Suprapubic skin (tissue), 4 donors: ENCODE data around the gene RABEP1. TPM values are rescaled to one million over a fixed set of nuclear protein-coding genes. Genes with fewer than 3 reads are reported as not detected.

Source experiments
- DNase-seq, 2 donors: peaks; one replicate each; pipeline ENCODE4 v3.0.0-alpha.2; 2019; ENCODE audit warnings: low spot score in 2 of 2
- H3K27ac ChIP-seq: fragments of 200-600 bp; sonication (generic); one replicate; pipeline ENCODE4 v1.5.1; 2019
- H3K27me3 ChIP-seq: fragments of 200-600 bp; sonication (generic); one replicate; pipeline ENCODE4 v1.5.1; 2019
- H3K36me3 ChIP-seq: fragments of 200-600 bp; sonication (generic); one replicate; pipeline ENCODE4 v1.5.1; 2019
- H3K4me1 ChIP-seq: fragments of 200-600 bp; sonication (generic); one replicate; pipeline ENCODE4 v1.5.1; 2019
- H3K4me3 ChIP-seq: fragments of 200-600 bp; sonication (generic); one replicate; pipeline ENCODE4 v1.5.1; 2019; ENCODE audit warnings: mild to moderate bottlenecking
- H3K9me3 ChIP-seq: fragments of 200-600 bp; sonication (generic); one replicate; pipeline ENCODE4 v1.5.1; 2019
- EP300 ChIP-seq: sonication (generic); formaldehyde crosslinking; IDR thresholded peaks from one replicate; pipeline ENCODE4 v1.6.1; 2017; ENCODE audit warnings: antibody characterized with exemption
- POLR2A ChIP-seq, 2 donors: fragments of 450-650 bp; IDR thresholded peaks; one replicate each; pipeline ENCODE4 v1.6.1; 2017; ENCODE audit warnings: antibody characterized with exemption in 2 of 2, mild to moderate bottlenecking in 2 of 2, moderate library complexity in 2 of 2
- POLR2AphosphoS5 ChIP-seq, 3 donors: sonication (generic); formaldehyde crosslinking; IDR thresholded peaks; one replicate each; pipeline ENCODE4 v1.6.1; 2017; ENCODE audit warnings: antibody characterized with exemption in 3 of 3
- WGBS: methylation state at CpG from one replicate; pipeline ENCODE4 v1.1.5; 2018; 5-methylcytosine and 5-hydroxymethylcytosine counted together
- total RNA-seq, 4 donors: library from RNA; depleted of rRNA; stranded (reverse); fragments of >200 nt; gene quantifications; one replicate each; pipeline ENCODE4 v1.1.0, GENCODE V29; 2016
- TF ChIP-seq, protein P1 (sequence below), 2 donors: fragments of 200-600 bp in 1 of 2; fragments of 450-650 bp in 1 of 2; sonication (generic) in 1 of 2; IDR thresholded peaks; one replicate each; pipeline ENCODE4 v1.5.1; 2016 to 2019; ENCODE audit warnings: antibody characterized with exemption in 2 of 2, mild to moderate bottlenecking in 1 of 2, moderate library complexity in 1 of 2

Gene RABEP1
- total RNA-seq, 4 donors from 2014 or later: 19.2 to 46.4 (median 25.0) TPM

DNA sequence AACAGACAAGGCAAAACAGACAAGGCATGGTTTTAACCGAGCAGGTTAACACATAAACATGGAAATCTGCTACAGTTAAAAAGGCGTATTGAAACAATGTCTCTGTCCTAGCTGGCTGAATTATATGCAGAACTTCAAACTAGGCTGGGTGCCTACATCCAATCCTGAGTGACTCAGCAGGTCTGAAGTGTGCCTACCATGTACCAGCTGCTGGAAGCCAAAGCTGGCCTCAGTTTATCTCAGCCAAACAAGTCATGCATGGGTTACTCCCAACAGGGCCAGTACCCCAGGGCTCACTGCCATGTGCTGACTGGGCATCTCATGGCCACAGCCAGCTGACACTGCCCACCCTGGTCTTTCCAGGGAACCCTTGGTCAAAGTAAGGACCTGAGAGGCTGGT lies 152.9 kb downstream of the RABEP1 start:
- TF ChIP-seq EP300 (no peak), POLR2A (IDR thresholded peaks at IDR 0.05) (no peak), POLR2AphosphoS5 (IDR thresholded peaks at IDR 0.05) (no peak)
- TF ChIP-seq, protein P1, sequence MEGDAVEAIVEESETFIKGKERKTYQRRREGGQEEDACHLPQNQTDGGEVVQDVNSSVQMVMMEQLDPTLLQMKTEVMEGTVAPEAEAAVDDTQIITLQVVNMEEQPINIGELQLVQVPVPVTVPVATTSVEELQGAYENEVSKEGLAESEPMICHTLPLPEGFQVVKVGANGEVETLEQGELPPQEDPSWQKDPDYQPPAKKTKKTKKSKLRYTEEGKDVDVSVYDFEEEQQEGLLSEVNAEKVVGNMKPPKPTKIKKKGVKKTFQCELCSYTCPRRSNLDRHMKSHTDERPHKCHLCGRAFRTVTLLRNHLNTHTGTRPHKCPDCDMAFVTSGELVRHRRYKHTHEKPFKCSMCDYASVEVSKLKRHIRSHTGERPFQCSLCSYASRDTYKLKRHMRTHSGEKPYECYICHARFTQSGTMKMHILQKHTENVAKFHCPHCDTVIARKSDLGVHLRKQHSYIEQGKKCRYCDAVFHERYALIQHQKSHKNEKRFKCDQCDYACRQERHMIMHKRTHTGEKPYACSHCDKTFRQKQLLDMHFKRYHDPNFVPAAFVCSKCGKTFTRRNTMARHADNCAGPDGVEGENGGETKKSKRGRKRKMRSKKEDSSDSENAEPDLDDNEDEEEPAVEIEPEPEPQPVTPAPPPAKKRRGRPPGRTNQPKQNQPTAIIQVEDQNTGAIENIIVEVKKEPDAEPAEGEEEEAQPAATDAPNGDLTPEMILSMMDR (IDR thresholded peaks at IDR 0.05): no peak
- no peaks in the 10 kb centered on the region for H3K9me3 ChIP-seq
- H3K27me3 ChIP-seq: no peaks in the 10 kb centered on the region
- no peak for DNase-seq
- H3K4me3 ChIP-seq: no peak overlapping the region
- 89% methylated on average over 2 of the region's 2 CpGs for WGBS
- H3K27ac ChIP-seq: no peak overlapping the region
- peaks cover 65% of the 10 kb centered on the region for H3K36me3 ChIP-seq
- H3K4me1 ChIP-seq: peaks cover 32% of the 10 kb centered on the region

Other genes starting within 250 kb of the RABEP1 start
- gene SLC52A1, start 246.9 kb upstream of the RABEP1 start, total RNA-seq: 10 to 100 TPM in 1 of 4 donors, 1 to 10 TPM in 3; 2.2 to 25.0 (median 5.9) TPM
- 1 to 10 TPM; 2.7 to 6.2 (median 4.4) TPM for gene ZFP3, start 203.8 kb upstream of the RABEP1 start, total RNA-seq
- 1 to 10 TPM; 3.7 to 6.7 (median 5.0) TPM for gene ZNF232, start 170.4 kb upstream of the RABEP1 start, total RNA-seq
- gene USP6, start 166.3 kb upstream of the RABEP1 start, total RNA-seq: 1 to 10 TPM in 1 of 4 donors, under 1 TPM in 2, not detected in 1; 0.16 to 1.4 (median 0.89) TPM
- gene ZNF594, start 90.4 kb upstream of the RABEP1 start, total RNA-seq: 10 to 100 TPM in 1 of 4 donors, 1 to 10 TPM in 3; 2.5 to 10.1 (median 4.5) TPM
- gene SCIMP, start 47.4 kb upstream of the RABEP1 start, total RNA-seq: not detected
- gene NUP88, start 137.4 kb downstream of the RABEP1 start, total RNA-seq: 10 to 100 TPM; 64.4 to 87.1 (median 75.6) TPM
- 10 to 100 TPM; 29.2 to 81.7 (median 34.8) TPM for gene RPAIN, start 137.9 kb downstream of the RABEP1 start, total RNA-seq
- 100 to 1,000 TPM in 3 of 4 donors, 10 to 100 TPM in 1; 55.7 to 173 (median 117) TPM for gene C1QBP, start 156.9 kb downstream of the RABEP1 start, total RNA-seq
- 10 to 100 TPM; 11.6 to 19.1 (median 14.6) TPM for gene DHX33, start 186.7 kb downstream of the RABEP1 start, total RNA-seq
- 10 to 100 TPM; 24.5 to 34.8 (median 25.3) TPM for gene DERL2, start 203.9 kb downstream of the RABEP1 start, total RNA-seq
- 10 to 100 TPM in 1 of 4 donors, 1 to 10 TPM in 3; 5.8 to 15.2 (median 8.1) TPM for gene MIS12, start 204.3 kb downstream of the RABEP1 start, total RNA-seq